ENCODE results near the gene XKRX.

Gene XKRX

GRCh38 chrX:100895365-100896075 lies 33.2 kb downstream of the XKRX start:
- FAIRE-seq (no peak), DNase-seq (ENCODE audit: low spot score) (no peak)

- DNase-seq (ENCODE audit: low spot score) (no peak), FAIRE-seq (no peak)
Observed at GRCh38 chrX:100883654-100884053, 45.1 kb downstream of the XKRX start.

- FAIRE-seq (no peak), DNase-seq (ENCODE audit: low spot score) (no peak)
Observed at GRCh38 chrX:100880368-100880767, 48.3 kb downstream of the XKRX start.

GRCh38 chrX:100874325-100874724 lies 54.4 kb downstream of the XKRX start, which contains the start of gene NOX1:
NOX1 (minus strand) TSS chrX:100874359; CDS start chrX:100874139, 220 bp downstream.
- DNase-seq (ENCODE audit: low spot score) (no peak), FAIRE-seq (no peak)

- DNase-seq (ENCODE audit: low spot score) (no peak), FAIRE-seq (no peak)
Observed at GRCh38 chrX:100871594-100872560, 56.8 kb downstream of the XKRX start.

- DNase-seq (ENCODE audit: low spot score) = no peak
- FAIRE-seq = no peak
Observed at GRCh38 chrX:100870527-100870926, 58.2 kb downstream of the XKRX start.

- no peak for FAIRE-seq
Observed at GRCh38 chrX:100868273-100868672, 60.4 kb downstream of the XKRX start.

GRCh38 chrX:100864657-100865391 lies 63.9 kb downstream of the XKRX start:
- DNase-seq (ENCODE audit: low spot score) (no peak), FAIRE-seq (no peak)

More at GRCh38 chrX:100868273-100868672, 60.4 kb downstream of the XKRX start:
- DNase-seq (ENCODE audit: low spot score) = no peak
